ENCODE measurements around the gene CSRNP3.

The CSRNP3 gene

DNA sequence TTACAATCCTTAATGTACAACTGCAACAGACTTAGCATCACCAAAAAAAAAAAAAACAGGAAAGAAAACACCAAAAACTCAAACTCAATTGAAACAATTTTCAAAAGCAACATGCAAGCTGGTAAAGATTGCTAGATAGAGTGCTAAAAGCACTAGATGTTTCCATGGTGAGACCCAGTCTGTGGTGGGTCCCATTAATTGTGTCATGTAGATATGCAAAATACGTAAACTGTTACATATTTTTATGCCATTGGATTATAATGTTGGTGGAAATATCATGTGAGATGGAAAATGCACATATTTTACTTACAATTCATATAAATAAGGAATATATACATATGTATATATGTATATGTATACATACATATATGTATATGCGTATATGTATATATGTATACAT is 30.5 kb downstream of the CSRNP3 start:
- no peaks in the 10 kb centered on the region for H3K9me3 Mint-ChIP-seq
- H3K27ac Mint-ChIP-seq, result no peak overlapping the region
- no peak for DNase-seq (ENCODE audit: low spot score in 2 of 2)
- H3K36me3 Mint-ChIP-seq, result no peaks in the 10 kb centered on the region
- ATAC-seq, result no peak
- no peak overlapping the region for H3K4me3 Mint-ChIP-seq
- no peaks in the 10 kb centered on the region for H3K4me1 Mint-ChIP-seq

DNA sequence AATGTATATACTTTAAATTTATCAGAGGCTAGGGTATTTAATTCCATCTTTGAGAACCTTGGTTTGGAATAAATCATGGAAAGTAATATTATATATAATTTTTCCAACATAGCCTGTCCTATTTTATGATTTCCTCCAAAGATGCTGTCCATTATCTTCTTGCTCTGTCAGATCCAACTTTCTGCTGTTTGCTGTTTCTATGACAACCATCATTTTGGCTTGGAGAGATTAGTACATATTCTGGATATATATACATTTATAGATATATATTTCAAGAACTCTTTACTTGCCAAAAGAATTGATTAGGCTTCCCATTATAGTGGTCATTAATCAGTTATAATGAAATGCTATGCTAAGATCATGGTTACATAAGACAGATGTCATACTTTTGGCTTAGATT is 31.3 kb downstream of the CSRNP3 start:
- no peaks in the 10 kb centered on the region for H3K9me3 Mint-ChIP-seq
- no peak overlapping the region for H3K4me3 Mint-ChIP-seq
- no peaks in the 10 kb centered on the region for H3K36me3 Mint-ChIP-seq
- no peaks in the 10 kb centered on the region for H3K4me1 Mint-ChIP-seq
- ATAC-seq (no peak), DNase-seq (ENCODE audit: low spot score in 2 of 2) (no peak)
- no peak overlapping the region for H3K27ac Mint-ChIP-seq

DNA sequence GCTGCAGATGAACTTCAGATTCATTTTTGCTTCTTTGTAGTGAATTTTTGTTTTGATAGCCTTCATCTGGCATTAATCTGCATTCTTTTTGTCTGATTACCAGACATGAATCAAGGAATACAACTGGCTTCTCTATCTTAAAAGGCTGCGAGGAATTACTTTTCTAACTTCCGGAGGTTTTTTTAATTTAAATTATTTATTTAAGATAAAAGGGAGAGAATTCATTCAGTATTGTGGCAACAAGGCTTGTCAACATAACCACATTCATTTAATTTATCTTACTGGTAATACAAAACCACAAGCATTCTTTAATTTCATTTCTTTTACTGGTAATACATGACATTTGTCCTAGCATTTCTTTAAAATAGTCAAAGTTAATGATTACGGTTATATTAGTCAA is 36.0 kb downstream of the CSRNP3 start:
- DNase-seq (ENCODE audit: low spot score in 2 of 2) (no peak), ATAC-seq (no peak)
- Mint-ChIP-seq H3K4me3 (no peak overlapping the region), H3K27ac (no peak overlapping the region), H3K36me3 (no peaks in the 10 kb centered on the region), H3K9me3 (no peaks in the 10 kb centered on the region), H3K4me1 (no peaks in the 10 kb centered on the region)

DNA sequence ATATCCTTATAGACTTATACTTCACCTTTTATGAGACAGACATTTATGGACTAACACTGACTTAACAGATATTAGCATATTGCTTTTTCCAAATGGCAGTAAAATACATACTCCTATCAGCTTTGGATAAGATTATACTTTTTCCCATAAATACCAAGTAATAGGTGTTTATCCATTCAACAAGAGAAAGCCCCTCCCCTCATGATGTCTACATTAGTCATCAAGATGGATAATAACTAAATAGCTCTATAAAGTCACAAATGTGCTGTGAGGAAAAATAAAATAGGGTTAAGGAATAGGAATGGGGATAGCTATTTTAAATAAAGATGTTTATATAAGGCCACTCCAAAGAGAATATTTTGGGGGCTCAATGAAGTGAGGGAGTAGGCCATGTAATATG is 39.4 kb downstream of the CSRNP3 start:
- no peaks in the 10 kb centered on the region for H3K36me3 Mint-ChIP-seq
- no peak for DNase-seq (ENCODE audit: low spot score in 2 of 2)
- no peaks in the 10 kb centered on the region for H3K4me1 Mint-ChIP-seq
- no peak for ATAC-seq
- H3K4me3 Mint-ChIP-seq, result no peak overlapping the region
- H3K27ac Mint-ChIP-seq, result no peak overlapping the region
- H3K9me3 Mint-ChIP-seq, result no peaks in the 10 kb centered on the region

DNA sequence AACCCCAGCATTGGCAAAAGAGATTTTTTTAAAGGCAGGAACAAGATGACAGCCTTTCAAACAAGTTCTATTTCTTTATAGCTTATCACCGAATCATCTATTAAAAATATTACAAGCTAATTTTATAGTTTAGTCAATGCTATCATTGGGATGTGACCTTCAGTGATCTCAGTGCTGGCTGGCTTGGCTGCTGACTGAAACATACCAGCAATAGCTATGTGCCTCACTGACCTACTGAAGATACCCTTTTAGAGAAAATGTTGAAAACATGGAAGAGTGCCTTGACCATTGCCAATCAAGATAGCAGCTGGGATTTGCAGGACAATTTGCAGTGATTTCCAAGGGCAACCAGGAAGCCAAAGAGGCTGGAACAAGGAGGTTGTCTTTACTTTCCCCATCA is 44.0 kb downstream of the CSRNP3 start:
- no peak for DNase-seq (ENCODE audit: low spot score in 2 of 2)
- Mint-ChIP-seq H3K36me3 (no peaks in the 10 kb centered on the region), H3K27ac (no peak overlapping the region), H3K4me1 (no peaks in the 10 kb centered on the region), H3K4me3 (no peak overlapping the region), H3K9me3 (no peaks in the 10 kb centered on the region)
- ATAC-seq, result no peak

DNA sequence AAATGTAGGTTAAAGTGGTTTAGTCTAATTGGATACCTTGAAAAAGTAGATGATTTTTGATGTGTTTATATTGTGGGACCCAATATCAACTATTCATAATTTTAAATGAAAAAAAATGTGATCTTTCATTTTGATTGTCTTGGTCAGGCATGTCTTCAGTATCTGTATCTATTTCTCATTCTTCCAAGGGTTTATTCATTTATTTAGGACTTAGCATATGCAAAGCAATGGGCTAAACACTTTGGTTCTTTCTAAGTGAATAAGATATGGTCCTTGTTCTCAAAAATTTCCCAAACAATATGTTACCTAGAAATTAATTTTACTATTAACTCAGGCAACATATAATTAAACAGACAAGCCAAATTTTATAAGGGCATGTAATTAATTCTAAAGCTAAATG is 49.1 kb downstream of the CSRNP3 start:
- Mint-ChIP-seq H3K4me1 (no peaks in the 10 kb centered on the region), H3K9me3 (no peaks in the 10 kb centered on the region), H3K36me3 (no peaks in the 10 kb centered on the region), H3K27ac (no peak overlapping the region), H3K4me3 (no peak overlapping the region)
- ATAC-seq (no peak), DNase-seq (ENCODE audit: low spot score in 2 of 2) (no peak)

DNA sequence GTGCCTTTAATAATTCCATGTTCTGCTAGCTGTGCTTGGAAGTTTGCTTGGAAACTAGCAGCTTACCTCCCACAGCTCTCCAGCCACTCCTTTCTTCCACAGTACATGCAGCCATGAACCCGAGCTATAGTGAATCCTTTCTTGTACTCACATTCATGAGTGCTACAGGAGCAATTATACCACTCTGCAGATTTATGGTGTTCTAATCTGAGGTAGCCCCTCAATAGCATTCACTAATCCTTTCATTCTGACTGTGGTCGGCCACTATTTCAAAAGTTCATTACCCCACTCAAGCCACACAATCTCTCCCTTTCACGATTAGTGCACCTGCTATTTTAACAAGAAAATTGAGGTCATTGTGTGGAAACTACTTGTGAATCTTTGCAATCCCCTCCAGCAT is 53.2 kb downstream of the CSRNP3 start:
- H3K4me1 Mint-ChIP-seq, result no peaks in the 10 kb centered on the region
- ATAC-seq (no peak), DNase-seq (ENCODE audit: low spot score in 2 of 2) (no peak)
- H3K4me3 Mint-ChIP-seq, result no peak overlapping the region
- no peaks in the 10 kb centered on the region for H3K36me3 Mint-ChIP-seq
- no peaks in the 10 kb centered on the region for H3K9me3 Mint-ChIP-seq
- no peak overlapping the region for H3K27ac Mint-ChIP-seq

DNA sequence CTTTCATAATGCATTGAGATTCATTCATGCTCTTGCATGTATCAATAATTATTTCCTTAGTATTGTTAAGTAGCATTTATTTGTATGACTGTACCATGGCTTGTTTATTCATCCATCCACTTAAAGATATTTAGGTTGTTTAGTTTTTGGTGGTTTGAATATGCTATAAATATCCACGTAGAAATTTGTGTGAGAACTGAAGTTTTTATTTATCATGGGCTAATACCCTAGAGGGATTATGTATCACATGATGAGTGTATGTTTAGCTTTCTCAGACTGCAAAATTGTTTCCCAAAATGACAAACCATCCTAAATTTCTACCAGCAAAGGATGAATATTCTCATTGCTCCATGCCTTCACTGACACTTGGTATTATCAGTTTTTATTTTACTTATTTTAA is 55.2 kb downstream of the CSRNP3 start:
- H3K9me3 Mint-ChIP-seq, result no peaks in the 10 kb centered on the region
- no peak for ATAC-seq
- no peak overlapping the region for H3K27ac Mint-ChIP-seq
- H3K4me1 Mint-ChIP-seq, result no peaks in the 10 kb centered on the region
- no peak overlapping the region for H3K4me3 Mint-ChIP-seq
- no peaks in the 10 kb centered on the region for H3K36me3 Mint-ChIP-seq
- DNase-seq (ENCODE audit: low spot score in 2 of 2), result no peak

DNA sequence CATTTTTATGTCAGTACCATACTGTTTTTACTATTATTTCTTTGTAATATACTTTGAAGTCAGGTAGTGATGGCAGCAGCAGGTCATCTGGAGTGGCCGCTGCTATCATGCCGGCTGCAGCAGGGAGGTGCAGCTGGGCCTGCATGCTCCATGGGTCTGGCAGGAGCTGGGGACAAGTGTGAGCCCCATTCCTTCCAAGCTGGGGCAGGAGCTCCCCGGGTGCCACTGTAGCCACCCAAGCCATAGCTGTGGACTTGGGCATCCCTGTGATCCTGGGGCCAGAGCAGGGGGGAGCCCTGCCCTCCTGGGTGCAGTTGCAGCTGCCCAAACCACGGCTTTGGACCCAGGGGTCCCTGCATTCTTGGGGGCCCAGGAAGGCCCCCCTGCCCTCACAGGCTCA is 59.2 kb downstream of the CSRNP3 start:
- no peak for DNase-seq (ENCODE audit: low spot score in 2 of 2)
- ATAC-seq, result no peak
- Mint-ChIP-seq H3K36me3 (no peaks in the 10 kb centered on the region), H3K27ac (no peak overlapping the region), H3K4me1 (no peaks in the 10 kb centered on the region), H3K4me3 (no peak overlapping the region), H3K9me3 (peaks cover 5% of the 10 kb centered on the region)

DNA sequence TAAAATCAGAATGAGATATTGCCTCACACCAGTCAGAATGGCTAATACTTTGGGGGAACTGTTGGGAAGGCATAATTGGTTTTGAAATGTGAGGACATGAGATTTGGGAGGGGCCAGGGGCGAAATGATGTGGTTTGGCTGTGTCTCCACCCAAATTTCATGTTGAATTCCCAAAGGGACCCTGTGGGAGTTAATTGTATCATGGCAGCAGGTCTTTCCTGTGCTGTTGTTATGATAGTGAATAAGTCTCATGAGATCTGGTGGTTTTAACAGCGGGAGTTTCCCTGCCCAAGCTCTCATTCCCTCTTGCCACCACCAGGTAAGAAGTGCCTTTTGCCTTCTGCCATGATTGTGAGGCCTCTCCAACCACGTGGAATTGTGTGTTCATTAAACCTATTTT is 59.6 kb downstream of the CSRNP3 start:
- no peak overlapping the region for H3K27ac Mint-ChIP-seq
- H3K9me3 Mint-ChIP-seq, result peaks cover 5% of the 10 kb centered on the region
- H3K4me1 Mint-ChIP-seq, result no peaks in the 10 kb centered on the region
- H3K36me3 Mint-ChIP-seq, result no peaks in the 10 kb centered on the region
- ATAC-seq (no peak), DNase-seq (ENCODE audit: low spot score in 2 of 2) (no peak)
- H3K4me3 Mint-ChIP-seq, result no peak overlapping the region

DNA sequence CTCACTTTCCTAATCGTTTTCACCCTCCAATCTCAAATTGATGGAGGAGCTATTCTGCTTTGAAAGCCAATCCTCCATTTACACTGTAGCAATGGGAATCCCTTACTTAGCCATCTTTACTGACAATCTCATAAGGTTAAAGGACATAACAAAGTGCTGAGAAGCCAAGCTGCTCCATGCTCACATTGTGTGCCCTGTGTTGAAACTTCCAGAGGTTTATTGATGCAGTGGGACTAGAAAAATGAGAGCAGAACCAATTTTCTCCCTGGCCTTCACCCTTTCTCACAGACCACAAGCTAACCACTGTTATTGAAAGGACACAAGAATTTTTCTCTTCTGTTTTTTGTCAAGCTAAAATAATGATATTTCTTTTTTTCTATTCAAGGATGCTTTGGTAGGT is 63.8 kb downstream of the CSRNP3 start:
- H3K4me3 Mint-ChIP-seq, result no peak overlapping the region
- H3K4me1 Mint-ChIP-seq, result no peaks in the 10 kb centered on the region
- peaks cover 5% of the 10 kb centered on the region for H3K9me3 Mint-ChIP-seq
- no peaks in the 10 kb centered on the region for H3K36me3 Mint-ChIP-seq
- H3K27ac Mint-ChIP-seq, result no peak overlapping the region
- ATAC-seq (no peak), DNase-seq (ENCODE audit: low spot score in 2 of 2) (no peak)

DNA sequence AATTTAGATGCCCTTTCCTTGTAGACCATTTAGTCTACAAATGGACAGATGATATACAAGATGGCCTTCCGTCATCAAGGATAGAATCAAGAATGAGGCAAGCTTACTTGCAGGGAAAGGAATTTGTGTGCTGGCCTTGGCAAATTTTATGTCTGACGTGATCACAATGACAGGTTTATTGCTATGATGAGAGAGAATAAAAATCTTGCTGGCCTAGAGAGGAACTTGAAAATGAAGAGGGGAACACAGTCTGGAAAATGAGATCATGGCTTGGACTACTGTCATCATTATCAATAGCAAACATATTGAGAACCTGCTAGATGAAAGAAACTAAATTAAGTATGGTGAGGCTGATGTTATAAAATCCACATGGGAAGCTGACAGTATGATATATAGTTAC is 66.0 kb downstream of the CSRNP3 start:
- no peaks in the 10 kb centered on the region for H3K36me3 Mint-ChIP-seq
- H3K4me3 Mint-ChIP-seq, result no peak overlapping the region
- peaks cover 5% of the 10 kb centered on the region for H3K9me3 Mint-ChIP-seq
- ATAC-seq (no peak), DNase-seq (ENCODE audit: low spot score in 2 of 2) (no peak)
- no peak overlapping the region for H3K27ac Mint-ChIP-seq
- no peaks in the 10 kb centered on the region for H3K4me1 Mint-ChIP-seq

DNA sequence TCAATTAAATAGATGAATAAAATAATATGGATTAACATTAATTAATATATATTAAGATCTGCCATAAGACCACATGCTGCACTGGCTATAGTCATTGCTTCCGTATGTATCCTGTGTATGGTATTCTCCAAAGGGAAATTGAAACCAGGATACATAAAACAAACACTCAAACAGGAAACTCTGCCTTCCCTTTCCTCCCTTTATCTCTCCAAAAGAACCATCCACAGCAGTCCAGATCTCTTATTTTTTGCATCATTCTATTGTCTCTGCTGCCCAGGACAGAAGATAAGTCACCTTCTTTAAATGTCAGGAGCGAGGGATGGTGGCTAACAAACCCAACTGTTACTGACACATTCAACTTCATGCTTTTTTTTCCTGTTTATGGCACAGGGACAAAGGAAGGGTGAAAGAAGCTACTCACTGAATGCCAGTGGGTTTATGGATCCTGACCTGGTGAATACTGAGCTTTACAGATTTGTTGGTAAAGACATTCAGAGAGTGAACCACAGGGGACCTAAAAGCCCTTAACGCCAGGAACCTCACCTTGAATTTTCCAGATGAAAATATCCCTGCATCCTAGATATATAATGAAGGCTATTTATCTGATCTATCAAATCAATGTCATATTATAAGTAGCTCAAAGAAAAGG is 67.5 kb downstream of the CSRNP3 start:
- no peaks in the 10 kb centered on the region for H3K9me3 Mint-ChIP-seq
- H3K27ac Mint-ChIP-seq, result no peak overlapping the region
- H3K4me3 Mint-ChIP-seq, result no peak overlapping the region
- DNase-seq (ENCODE audit: low spot score in 2 of 2) (no peak), ATAC-seq (no peak)
- H3K36me3 Mint-ChIP-seq, result no peaks in the 10 kb centered on the region
- H3K4me1 Mint-ChIP-seq, result no peaks in the 10 kb centered on the region

DNA sequence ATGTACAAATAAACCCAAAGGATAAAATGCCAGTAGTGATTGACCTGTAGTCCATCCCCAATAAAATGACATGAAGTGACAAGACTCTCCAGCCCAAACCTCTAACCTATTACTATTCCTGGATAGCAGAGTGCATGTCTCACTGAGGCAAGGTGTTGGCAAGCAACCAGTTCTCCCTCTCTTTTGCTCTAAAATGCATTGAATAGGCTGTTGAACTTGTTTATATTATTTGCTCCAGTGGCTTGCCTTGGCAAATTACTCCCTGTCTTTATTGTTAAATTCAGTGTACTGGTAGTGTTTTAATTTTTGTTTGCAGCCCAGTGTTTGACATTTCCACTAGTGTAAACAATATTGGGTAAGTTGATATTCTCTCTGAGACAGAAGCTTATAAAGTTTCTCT is 70.5 kb downstream of the CSRNP3 start:
- Mint-ChIP-seq H3K36me3 (no peaks in the 10 kb centered on the region), H3K4me1 (no peaks in the 10 kb centered on the region), H3K27ac (no peak overlapping the region), H3K4me3 (no peak overlapping the region), H3K9me3 (no peaks in the 10 kb centered on the region)
- ATAC-seq (no peak), DNase-seq (ENCODE audit: low spot score in 2 of 2) (no peak)

DNA sequence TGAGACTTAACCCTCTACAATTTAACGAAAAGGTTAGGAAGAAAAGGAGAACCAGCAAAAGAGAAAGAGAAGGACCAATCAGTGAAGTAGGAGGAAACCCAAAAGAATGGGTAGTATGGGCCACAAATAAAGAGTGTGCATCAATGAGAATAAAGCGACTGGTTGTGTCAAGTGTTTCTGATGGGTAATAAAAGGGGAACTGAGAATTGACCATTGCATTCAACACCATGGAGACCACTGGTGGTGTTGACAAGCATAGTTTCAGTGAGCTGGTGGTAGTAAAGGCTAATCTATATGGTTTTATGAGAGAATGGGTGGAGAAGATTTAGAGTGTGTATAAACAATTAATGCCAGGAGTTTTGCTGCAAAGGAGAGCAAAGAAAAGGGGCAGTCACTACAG is 75.4 kb downstream of the CSRNP3 start:
- Mint-ChIP-seq H3K36me3 (no peaks in the 10 kb centered on the region), H3K9me3 (no peaks in the 10 kb centered on the region), H3K4me3 (no peak overlapping the region), H3K4me1 (no peaks in the 10 kb centered on the region), H3K27ac (no peak overlapping the region)
- DNase-seq (ENCODE audit: low spot score in 2 of 2) (no peak), ATAC-seq (no peak)

DNA sequence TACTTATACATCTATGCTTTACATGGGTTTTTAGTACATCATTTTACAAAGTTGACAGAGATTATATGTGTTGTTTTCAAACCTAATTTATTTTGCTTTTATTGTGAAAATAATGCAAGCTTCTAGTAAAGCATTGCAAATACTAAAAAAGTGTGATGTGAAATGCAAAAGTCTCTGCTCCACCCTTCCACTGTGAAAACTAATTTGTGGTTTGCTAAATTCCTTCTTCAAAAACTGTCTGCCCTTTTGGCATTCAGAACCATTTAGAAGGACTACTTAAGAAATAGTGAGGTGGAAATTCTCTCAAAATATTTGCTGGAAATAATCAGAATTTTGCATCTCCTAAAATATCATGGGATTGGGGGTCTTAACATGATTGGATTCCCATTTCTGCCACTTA is 78.4 kb downstream of the CSRNP3 start:
- ATAC-seq (no peak), DNase-seq (ENCODE audit: low spot score in 2 of 2) (no peak)
- no peaks in the 10 kb centered on the region for H3K4me1 Mint-ChIP-seq
- H3K27ac Mint-ChIP-seq, result no peak overlapping the region
- no peak overlapping the region for H3K4me3 Mint-ChIP-seq
- H3K9me3 Mint-ChIP-seq, result no peaks in the 10 kb centered on the region
- H3K36me3 Mint-ChIP-seq, result no peaks in the 10 kb centered on the region

DNA sequence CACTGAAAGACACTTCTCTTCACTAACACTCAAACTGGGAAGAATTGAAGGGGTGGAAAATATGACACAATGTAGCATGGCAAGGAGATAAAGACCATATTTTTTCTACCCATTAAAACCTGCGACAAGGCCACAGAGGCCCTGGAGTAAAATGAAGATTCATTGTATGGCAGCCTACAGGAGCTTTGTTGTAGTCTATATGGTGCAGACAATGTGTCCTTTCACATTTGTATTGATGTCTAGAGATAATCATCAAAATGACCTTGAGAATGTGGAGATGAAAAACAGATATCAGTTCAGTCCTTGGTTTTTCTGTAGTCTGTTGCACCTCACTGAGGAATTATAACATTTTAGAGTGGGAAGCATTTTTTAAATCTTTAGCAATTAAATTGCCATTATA is 80.1 kb downstream of the CSRNP3 start:
- H3K9me3 Mint-ChIP-seq, result no peaks in the 10 kb centered on the region
- H3K36me3 Mint-ChIP-seq, result no peaks in the 10 kb centered on the region
- ATAC-seq, result no peak
- DNase-seq (ENCODE audit: low spot score in 2 of 2), result no peak
- no peak overlapping the region for H3K27ac Mint-ChIP-seq
- no peak overlapping the region for H3K4me3 Mint-ChIP-seq
- no peaks in the 10 kb centered on the region for H3K4me1 Mint-ChIP-seq

Data from stimulated activated effector memory CD8-positive, alpha-beta T cell treated with anti-CD3 and anti-CD28 coated beads, Interleukin-12 subunit alpha, Interleukin-12 subunit beta, amount 100 ng/mL, for 72 hours (primary cell).